Activated T-helper 1 cell treated with Interleukin-2 at 50 U/mL for 16 hours (primary cell): Measurements from ENCODE around the gene LRGUK.
A peak's percentile ranks its signal among the peaks of the same experiment; 100 is the strongest.

ENCODE experiments used
- DNase-seq: peaks from one replicate; pipeline ENCODE4 v3.0.0-alpha.2; 2020; ENCODE audit warnings: low read depth

Gene LRGUK

DNA sequence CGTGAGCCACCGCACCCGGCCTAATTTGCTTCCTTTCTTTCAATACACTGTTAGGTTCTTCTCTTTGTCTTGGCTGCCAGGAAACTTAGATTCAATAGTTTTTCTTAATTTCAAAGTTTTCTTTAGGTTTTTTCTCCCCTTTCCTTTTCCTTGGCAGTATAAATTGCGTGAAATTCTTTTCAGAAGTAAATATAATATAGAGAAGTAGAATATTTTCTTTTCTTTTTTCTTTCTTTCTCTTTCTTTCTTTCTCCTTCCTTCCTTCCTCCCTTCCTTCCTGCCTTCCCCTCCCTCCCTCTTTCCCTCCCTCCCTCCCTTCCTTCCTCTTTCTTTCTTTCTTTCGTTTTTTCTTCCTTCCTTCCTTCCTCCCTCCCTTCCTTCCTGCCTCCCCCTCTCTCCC, 1.7 kb downstream of the LRGUK start:
- DNase-seq: no peak

DNA sequence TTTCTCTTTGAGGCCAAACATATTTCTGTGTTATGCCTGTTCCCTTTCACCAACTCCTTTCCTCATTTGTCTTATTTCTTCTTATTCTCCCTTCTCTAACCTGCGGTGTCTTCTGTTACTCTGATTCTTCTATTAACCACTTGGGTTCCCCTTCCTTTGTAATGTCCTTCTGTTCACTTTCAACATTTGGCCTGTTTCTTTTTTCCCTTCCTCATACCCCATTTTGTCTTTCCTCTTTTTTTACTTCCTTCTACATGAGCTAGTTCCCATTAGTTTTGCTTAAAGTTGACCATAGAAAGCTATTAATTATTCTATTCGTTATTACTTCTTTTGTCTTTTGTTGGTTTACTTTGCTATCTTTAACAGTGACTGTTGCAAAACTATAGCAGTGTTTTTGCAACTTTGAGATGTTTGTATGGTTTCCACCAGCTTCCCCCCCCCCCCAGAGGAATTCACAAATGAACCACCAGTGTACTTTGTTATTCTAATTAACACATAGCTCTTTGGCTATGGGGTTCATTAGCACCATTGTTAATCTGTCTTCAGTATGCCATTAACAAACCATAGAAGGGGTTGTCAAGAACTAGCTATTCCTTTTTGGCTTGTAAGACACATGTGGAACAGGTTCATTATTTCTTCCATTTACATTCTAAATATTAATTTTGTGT, 2.9 kb downstream of the LRGUK start:
- no peak for DNase-seq

DNA sequence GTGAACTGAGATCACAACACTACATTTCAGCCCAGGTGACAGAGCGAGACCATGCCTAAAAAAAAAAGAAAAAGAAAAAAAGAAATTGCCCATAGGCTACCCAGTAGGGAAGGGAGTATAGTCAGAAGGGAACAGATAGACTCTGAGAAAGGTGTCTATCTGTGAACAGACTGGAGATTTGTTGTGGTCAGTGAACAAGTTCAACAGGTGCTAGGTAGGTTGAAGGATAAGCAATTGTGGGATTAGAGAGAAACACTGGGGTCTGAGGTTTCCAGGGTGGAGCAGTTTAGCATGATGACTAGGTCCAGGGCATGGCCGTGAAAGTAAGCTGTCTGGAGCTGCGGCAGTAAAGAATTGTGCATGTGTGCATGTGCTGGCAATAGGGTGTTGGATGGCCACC, 6.9 kb downstream of the LRGUK start:
- no peak for DNase-seq

DNA sequence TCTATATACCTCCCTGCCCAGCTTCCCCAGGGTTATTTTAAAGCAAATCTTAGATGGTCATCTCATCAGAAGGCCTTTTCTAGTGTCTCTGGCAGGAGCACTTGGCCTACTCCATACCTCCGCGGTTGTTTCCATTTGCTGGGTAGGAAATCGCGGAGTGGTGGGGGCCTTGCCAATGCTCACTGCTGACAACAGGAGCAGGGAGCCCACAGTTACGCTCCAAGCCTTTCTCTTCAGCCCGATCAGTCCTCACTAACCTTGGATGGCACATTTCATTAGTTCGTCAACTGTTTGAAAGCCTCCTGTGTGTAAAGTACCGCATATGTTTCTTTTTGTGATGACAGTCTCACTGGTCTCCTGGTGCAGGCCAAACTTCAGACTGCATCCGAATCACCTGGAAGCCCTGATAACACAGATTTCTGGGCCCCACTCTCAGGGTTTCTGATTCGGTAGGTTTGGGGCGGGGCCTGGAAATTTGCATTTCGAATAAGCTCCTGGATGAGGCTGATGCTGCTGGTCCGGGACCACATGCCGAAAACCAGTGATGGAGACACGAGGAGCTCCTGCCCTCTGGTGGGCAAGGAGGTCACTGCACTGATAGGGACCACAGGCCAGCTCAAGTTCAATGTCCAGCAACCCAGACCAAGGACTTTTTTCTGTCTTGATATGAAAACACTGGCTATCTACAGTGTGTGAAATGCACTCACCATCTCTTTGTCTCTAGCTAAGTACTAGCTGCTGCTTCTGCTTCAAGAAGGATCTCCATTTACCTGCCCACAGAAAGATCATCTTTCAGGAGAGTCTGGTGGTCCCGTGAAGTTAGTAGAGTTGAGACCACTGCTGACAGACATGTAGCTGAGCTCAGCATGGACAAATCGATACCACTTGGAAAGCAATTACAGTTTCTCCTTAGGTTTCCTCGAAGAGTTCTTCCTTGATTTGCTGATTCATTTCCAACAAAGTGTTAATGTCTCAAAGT, 14.0 kb downstream of the LRGUK start:
- DNase-seq: peak; percentile 4

DNA sequence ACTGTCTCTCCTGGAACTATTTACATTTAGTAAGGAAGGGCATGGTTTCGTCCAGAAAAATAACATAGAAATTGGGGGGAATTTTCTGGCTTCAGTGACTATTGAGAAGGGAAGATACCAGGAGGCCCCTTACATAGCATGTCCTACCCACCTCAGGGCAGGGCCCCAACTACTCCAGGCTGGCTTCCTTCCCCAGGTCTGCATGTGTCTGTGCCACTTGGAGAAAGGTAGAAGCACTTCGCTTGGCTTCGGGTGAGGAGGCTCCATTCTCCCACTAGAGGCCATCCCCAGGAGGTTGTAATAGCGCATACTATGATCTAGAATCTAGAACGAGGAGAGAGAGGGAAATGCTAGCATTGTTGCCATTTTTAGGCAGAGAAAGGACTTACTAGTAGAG, 14.7 kb downstream of the LRGUK start:
- DNase-seq: no peak

DNA sequence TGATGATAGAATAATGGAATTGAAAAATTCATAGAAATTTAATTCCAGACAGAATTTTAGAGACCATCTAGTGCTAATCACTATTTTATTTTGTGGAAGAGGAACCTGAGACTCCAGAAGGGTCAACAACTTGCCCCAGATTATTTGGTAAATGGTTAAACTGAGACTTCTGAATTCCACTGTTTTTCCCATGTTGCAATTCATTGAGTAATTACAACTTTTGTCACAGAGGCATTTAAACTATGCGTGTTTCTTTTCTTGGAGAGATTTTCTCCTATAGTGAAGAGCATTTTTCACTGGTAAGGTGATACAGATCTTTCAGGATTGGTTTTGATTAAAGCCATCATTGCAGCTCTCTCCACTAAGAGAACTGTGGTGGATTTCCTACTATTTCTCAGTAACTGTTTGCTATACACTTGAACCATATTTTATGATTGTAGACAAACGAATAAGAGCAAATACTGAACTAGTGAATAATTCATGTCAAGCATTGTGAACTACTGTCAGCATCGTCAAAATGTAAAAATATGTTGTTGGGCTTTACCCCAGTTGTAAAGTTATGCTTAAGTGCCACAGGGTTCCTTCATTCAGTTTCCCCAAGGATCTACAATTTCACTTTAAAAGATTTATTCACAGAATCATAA, 26.5 kb downstream of the LRGUK start:
- no peak for DNase-seq

DNA sequence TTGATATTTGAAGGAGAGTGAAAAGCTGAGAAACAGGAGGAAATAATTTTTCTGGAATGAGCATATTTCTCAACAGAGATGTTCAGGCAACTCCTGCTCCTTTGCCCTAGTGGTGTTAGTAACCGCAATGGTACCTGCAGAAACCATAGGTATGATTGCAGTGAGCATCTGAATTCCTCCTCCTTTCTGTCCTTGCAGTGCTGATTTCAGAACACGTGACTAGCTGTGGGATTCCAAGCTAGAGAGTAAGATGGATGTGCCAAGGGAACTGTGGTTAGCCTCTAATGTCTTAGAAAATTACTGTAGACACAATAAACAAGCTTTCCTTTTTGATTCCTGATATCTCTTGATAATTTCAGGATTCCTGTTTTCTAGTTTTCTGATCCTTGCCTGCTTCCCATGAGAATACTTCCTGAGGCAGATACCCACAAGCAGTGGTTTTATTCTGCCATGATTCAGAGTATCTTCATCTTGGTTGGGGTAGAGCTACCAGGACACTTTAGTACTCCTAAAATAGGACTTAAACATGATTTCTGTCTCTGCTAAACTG, 27.5 kb downstream of the LRGUK start:
- DNase-seq: no peak

DNA sequence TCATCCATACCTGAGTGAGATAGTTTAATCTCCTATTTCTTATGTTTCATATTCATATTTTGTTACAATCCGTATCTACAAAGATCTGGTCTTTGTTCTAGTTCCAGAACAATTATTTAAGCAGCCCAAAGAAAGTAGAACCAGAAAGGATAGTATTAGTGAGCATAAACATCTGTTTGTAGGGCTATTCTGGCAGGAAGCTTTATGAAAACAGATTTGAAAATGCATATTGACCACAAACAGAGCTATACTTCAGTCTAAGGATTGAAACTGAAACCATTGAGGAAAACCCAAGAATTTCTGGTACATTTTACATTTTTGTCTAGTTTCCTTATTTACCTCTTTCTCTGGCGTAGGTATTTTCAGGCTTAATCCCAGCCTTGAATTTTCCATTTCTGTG, 28.1 kb downstream of the LRGUK start:
- DNase-seq: no peak

DNA sequence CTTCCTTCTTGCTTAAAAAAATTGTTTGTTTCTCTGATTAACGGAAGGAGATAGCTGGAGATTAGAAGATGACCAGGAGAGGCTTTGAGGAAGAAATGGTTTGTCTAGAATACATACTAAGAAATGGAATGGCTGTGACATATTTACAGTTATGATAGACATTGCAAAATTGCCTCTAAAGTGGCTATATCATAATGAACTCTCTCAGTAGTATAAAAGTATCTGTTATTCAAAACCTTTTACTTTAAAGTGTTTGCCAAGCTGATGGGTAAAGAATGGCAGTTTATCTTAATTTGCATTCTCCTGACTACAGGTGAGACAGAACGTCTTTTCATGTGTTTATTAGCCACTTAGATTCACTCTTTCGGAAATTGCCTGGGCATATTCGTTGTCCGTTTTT, 28.7 kb downstream of the LRGUK start:
- DNase-seq: no peak

DNA sequence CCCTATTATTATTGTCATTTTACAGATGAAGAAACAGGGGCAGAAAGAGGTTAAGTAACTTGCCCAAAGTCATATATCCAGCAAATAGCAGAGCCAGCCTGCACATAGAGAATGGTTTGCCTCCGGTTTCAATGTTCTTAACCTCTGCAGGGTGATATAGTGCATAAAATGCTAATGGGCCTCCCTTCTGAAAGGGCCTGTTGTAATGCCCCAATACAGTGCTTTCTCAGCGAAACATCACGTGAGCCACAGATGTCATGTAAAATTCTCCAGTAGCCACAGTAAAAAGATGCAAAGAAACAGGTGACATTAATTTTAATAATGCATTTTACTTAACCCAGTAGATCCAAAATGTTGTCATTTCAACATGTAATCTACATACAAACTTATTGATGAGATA, 38.1 kb downstream of the LRGUK start:
- DNase-seq: no peak

DNA sequence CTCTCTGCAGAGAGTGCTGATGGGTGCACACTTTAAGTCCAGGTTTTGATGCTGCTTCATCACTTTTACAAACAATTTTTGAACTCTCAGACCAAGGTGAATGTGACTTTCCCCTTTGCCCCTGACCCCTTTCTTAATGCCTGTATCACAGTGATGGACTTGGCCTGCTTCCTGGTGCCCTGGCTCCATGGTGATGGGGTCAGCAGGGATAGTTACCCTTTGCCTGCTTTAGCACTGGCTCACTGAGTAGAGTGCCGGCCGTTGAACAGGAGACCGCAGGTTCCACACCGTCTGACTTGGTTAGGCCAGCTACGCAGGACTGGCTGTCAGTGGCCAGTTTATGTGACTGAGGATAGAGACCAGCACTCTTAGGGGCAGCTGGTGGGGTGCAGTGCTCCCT, 40.1 kb downstream of the LRGUK start:
- no peak for DNase-seq

DNA sequence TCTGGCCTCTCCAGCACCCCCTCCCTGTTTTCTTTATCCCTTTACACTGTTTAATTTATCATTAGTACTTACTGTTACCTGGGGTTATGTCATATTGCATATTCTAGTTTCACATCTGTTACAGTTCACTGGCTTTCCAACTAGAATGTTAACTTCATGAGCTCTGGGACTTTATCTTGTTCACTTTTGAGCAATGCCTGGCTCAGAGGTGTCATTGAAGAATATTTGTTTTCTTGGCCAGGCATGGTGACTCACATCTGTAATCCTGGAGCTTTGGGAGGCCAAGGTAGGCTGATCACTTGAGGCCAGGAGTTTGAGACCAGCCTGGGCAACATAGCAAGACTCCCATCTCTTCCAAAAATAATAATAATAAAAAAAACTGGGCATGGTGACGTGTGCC, 40.7 kb downstream of the LRGUK start:
- no peak for DNase-seq

DNA sequence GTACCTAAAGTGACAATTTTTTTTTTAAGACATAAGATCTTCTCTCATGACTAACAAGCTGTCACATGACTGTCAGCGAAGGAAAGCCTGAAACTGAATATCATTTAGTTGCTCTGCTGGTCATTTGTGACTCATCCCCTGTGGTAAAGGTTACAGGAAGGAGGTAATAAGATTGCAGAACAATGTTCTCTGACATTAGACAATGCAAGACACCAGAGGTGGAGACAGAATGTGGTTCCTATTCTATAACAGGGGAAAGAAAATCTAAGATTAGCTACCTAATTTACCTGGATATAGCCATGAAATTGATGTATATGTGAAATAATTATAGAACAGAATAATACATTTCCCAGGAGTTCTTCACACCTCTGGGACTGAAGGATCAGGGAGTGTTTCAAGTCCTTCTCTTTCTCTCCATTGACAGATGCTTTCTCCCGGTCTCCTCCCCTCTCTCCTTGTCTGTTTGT, 47.7 kb downstream of the LRGUK start:
- no peak for DNase-seq

DNA sequence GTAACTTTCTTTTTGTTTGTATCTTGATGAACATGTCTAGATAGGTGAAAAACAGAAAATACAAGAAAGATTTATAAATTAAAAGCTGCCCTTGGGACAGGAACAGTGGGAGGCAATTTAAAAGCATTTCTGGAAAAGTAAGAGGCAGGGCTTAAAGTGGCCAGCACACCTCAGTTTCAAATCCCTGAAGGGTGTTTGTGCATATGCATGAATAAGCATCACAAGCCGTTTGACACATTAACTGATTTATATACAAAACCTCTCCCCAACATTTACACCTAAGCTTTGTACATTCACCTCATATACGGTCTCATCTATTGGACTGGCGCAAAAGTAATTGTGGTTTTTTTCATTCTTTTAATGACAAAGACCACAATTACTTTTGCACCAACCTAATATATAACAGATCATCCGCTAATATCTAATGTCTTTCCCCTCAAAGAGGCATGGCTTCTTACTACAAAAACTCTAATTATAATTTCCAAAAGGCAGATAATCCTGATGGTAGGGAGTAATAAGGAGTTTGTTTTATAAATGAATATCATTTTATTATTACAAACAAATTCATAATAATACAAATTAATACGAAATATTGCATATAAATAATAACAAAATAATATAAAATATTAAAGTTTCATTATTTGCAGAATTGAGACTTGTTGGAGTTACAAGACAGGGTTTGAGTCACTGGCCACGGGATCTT, 48.3 kb downstream of the LRGUK start:
- DNase-seq: no peak

DNA sequence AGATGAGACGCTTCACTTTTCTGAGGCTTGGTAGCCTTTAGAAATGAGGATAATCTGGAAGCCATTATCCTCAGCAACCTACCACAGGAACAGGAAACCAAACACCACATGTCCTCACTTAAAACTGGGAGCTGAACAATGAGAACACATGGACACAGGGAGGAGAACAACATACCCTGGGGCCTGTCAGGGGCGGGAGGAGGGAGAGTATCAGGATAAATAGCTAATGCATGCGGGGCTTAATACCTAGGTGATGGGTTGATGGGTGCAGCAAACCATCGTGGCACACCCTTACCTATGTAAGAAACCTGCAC, 48.9 kb downstream of the LRGUK start:
- DNase-seq: no peak

DNA sequence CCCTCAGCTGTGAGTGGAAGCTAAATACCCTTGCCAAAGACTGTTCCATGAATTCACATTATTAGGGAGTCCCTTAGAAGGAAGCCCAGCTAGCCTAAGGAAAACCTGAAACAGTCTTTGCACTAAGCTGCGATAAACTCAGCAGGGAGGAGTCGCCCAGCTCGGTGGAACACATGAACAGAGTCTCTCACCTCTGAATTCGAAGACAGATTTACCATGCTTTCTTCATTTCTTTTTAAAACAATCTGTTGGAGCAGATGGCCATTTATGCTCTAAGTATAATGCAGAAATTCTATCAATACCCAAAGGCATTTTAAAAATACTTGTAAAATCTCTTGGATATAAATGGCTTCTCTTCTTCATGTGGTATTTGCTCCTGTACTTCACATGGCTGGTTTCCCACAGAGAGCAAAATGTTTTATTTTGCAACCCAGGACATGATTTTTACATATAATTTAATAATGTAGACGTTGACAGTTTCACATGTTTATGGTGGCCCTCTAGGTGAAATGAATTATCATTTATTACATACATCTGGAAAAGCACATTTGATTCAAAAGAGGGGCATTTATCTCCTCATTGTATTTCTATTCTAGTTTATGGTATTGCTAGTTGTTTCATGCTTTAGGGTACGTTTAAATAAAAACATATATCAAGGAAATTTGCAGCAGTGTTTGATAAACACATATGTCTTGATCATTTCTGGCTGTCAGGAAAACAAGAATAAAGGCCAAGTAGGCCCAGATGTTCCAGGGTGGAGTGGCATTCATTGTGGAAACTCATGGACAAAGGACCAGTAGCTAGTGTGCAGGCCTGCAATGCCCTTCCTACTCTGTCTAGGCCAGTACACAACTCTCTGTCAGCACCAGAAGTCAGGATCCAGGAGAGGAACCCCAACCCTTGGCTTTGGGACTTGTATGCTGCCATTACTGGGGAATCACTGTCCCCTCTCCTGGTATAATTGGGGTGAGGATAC, 52.2 kb downstream of the LRGUK start:
- no peak for DNase-seq

DNA sequence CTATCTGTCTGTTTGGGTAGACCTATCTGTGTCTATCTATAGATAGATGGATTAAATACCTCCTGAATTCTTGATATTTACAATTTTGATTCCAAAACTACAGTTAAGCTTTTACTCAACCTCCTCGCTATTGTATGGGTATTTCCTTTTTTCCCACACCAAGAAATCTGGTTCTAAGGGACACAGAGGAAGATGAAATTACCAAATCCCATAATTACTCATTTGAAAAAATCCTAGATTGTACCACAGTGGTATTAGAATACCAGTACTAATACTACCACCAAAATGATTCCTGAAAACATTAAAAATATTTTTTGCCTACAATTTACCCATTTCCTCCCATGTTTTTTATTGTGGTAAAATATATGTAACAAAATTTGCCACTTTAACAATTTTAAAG, 53.2 kb downstream of the LRGUK start:
- no peak for DNase-seq

DNA sequence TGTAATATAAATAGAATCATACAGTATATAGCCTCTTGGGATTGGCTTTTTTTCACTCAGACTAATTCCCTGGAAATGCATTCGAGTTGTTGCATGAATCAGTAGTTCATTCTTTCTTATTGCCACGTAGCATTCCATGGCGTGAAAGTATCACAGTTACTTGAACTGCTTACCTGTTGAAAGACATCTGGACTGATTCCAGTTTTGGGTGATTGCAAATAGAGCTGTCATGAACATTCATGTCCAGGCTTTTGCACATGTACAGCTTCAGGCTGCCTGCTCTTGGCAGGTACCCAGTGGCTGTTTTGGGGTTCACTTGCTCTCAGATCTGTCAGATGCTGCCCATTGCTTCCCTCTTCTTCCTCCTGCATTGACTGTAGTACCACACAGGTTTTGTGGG, 54.9 kb downstream of the LRGUK start:
- no peak for DNase-seq

DNA sequence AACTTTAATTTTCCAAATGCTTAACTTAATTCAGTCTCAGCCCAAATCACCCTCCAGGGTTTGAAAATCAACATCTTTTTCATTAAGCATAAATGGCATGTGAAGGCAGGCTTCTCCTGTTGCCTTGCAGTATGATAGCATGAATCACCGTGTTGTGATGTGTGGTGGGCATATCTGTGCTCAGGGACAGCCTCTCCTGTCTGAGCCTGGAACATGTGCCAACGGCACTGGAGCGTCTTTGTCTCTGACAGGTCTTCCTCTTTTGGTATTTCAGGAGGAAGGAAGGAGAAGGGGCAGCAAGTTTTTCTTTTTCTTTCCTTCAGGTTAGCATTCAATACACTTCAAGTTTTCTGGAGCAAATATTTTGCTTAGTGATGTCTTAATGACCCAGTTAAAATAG, 57.6 kb downstream of the LRGUK start:
- no peak for DNase-seq

DNA sequence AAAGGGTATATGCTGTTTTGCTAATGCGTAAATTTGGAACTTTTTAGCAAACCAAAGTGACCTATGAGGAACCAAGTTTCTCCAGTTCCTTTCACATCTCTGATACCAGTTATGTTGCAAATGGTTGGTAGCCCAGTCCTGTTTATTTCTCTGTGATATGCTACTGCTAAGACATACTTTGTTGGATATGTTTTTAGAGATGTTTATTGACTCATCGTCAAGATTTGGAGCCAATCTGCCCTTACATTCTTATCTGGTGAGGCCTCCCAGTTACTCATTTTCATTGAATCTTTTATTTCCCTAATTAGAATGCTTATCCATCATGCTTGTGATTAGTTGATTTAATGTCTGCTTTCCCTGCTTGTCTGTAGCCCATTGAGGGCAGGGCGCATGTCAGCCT, 58.9 kb downstream of the LRGUK start:
- no peak for DNase-seq

DNA sequence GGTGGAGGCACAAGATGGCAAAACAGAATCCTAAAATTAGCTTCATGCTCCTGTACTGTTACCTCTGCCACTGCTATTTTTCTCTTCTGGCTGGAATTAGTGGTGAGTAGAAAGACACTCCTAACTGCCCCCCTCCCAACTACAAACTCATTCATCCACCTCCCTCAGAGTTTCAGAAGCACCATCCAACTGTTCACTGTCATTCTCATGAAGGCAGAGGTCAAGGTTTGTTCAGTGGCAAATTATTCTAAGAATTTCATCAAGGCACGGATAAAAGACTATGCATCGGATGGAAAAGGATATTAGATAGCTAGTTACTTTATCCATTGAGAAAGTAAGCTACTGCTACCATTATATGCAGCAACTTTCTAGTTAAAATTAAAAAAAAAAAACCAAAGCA, 59.7 kb downstream of the LRGUK start:
- DNase-seq: no peak
